ENCODE data around the gene THNSL1. TPM values are rescaled to one million over a fixed set of nuclear protein-coding genes. Genes with fewer than 3 reads are reported as not detected.

THNSL1 gene
- total RNA-seq, 1 experiment from 2014 or later: 4.2 TPM

GRCh38 chr10:25036381-25036780, 20.0 kb downstream of the THNSL1 start:
- Histone ChIP-seq H3K4me1 (ENCODE audit: insufficient read depth, low read length) (no peaks in the 10 kb centered on the region), H2AFZ (ENCODE audit: low read length) (no peak overlapping the region), H2BK5ac (ENCODE audit: insufficient read length, low read length) (no peak overlapping the region), H3K27ac (ENCODE audit: insufficient read length, low read depth, low read length) (no peak overlapping the region), H3K79me2 (ENCODE audit: insufficient read depth, low read length) (no peaks in the 10 kb centered on the region), H4K8ac (replicated peaks; ENCODE audit: insufficient read length, low read depth, low read length) (no peak overlapping the region), H4K5ac (ENCODE audit: insufficient read length, low read depth, low read length) (no peak overlapping the region), H2BK15ac (ENCODE audit: low read depth, low read length) (no peak overlapping the region), H3K56ac (ENCODE audit: insufficient read length, low read depth, low read length) (no peak overlapping the region), H3K9ac (ENCODE audit: extremely low read depth, insufficient read length, low read length) (no peak overlapping the region), H2BK20ac (ENCODE audit: low read depth, low read length, poor library complexity, severe bottlenecking) (no peak overlapping the region), H3K79me1 (ENCODE audit: insufficient read depth, low read depth, low read length, poor library complexity, severe bottlenecking) (no peaks in the 10 kb centered on the region), H2BK12ac (ENCODE audit: insufficient read length, low read depth, low read length) (no peak overlapping the region), H3K9me3 (ENCODE audit: control insufficient read depth, low read depth, low read length) (no peaks in the 10 kb centered on the region), H3K4me2 (ENCODE audit: insufficient read depth, insufficient read length, low read length) (no peak overlapping the region), H2AK5ac (ENCODE audit: insufficient read length, low read length) (no peak overlapping the region), H3K27me3 (ENCODE audit: insufficient read depth, low read length) (no peaks in the 10 kb centered on the region), H3K4ac (ENCODE audit: low read depth, low read length) (no peak overlapping the region), H3T11ph (ENCODE audit: low read length) (no peak overlapping the region), H3K18ac (ENCODE audit: insufficient read length, low read depth, low read length) (no peak overlapping the region), H3K23me2 (ENCODE audit: insufficient read length, low read depth, low read length, poor library complexity, severe bottlenecking) (no peaks in the 10 kb centered on the region), H3K14ac (ENCODE audit: insufficient read depth, low read length) (no peak overlapping the region), H3K23ac (ENCODE audit: insufficient read length, low read depth, low read length) (no peak overlapping the region), H4K20me1 (ENCODE audit: control insufficient read depth, insufficient read depth, insufficient read length) (no peaks in the 10 kb centered on the region), H2BK120ac (ENCODE audit: low read depth, low read length, poor library complexity, severe bottlenecking) (no peak overlapping the region), H4K91ac (ENCODE audit: insufficient read length, low read depth, low read length) (no peak overlapping the region)
- Mint-ChIP-seq H3K27ac (no peak overlapping the region), H3K4me3 (no peak overlapping the region), H3K27me3 (ENCODE audit: low read depth) (peaks cover 2% of the 10 kb centered on the region; the same call in 1 of the 2 replicates), H3K36me3 (ENCODE audit: insufficient read depth in 1 of 3, low read depth in 3 of 3) (no peaks in the 10 kb centered on the region), H3K4me1 (peaks cover 5 to 6% of the 10 kb centered on the region in 2 experiments; a peak in 3 of 4 replicates), H3K9me3 (no peaks in the 10 kb centered on the region)
- no peak for DNase-seq
- TF ChIP-seq CTCF (conservative IDR thresholded peaks at IDR 0.05): no peak
- WGBS (ENCODE audit: extremely low coverage, insufficient read length, low lambda C conversion rate): no CpG with 5 or more reads among the region's 3 CpGs

All from H9 (cell line).